SK-N-SH treated with all-trans-retinoic acid at 6 μM for 48 hours (cell line): ENCODE measurements around the gene PRKAG2.

Experiments
- ARNTL ChIP-seq: fragments of 450-650 bp; formaldehyde crosslinking; IDR thresholded peaks from 2 replicates; pipeline ENCODE4 v1.5.0; 2020; ENCODE audit warnings: low read depth, mild to moderate bottlenecking, moderate library complexity, borderline replicate concordance
- CSDC2 ChIP-seq: fragments of 250-450 bp; sonication (Bioruptor Pico); IDR thresholded peaks from 2 replicates; pipeline ENCODE4 v1.5.0; 2020; ENCODE audit warnings: mild to moderate bottlenecking, moderate library complexity
- GLIS3 ChIP-seq: fragments of 250-450 bp; sonication (Bioruptor Pico); IDR thresholded peaks from 2 replicates; pipeline ENCODE4 v1.5.0; 2020; ENCODE audit warnings: mild to moderate bottlenecking, moderate library complexity
- PPARA ChIP-seq: fragments of 250-450 bp; sonication (Bioruptor Pico); IDR thresholded peaks from 2 replicates; pipeline ENCODE4 v1.5.0; 2020; ENCODE audit warnings: mild to moderate bottlenecking, borderline replicate concordance
- TF ChIP-seq, protein P1 (sequence below): fragments of 250-450 bp; sonication (Bioruptor Pico); IDR thresholded peaks from 2 replicates; pipeline ENCODE4 v1.5.1; 2020; ENCODE audit warnings: low read depth, mild to moderate bottlenecking, moderate library complexity
- TF ChIP-seq, protein P2 (sequence below): fragments of 250-450 bp; sonication (Bioruptor Pico); IDR thresholded peaks from 2 replicates; pipeline ENCODE4 v1.8.0; 2020; ENCODE audit warnings: mild to moderate bottlenecking, moderate library complexity, borderline replicate concordance

DNA sequence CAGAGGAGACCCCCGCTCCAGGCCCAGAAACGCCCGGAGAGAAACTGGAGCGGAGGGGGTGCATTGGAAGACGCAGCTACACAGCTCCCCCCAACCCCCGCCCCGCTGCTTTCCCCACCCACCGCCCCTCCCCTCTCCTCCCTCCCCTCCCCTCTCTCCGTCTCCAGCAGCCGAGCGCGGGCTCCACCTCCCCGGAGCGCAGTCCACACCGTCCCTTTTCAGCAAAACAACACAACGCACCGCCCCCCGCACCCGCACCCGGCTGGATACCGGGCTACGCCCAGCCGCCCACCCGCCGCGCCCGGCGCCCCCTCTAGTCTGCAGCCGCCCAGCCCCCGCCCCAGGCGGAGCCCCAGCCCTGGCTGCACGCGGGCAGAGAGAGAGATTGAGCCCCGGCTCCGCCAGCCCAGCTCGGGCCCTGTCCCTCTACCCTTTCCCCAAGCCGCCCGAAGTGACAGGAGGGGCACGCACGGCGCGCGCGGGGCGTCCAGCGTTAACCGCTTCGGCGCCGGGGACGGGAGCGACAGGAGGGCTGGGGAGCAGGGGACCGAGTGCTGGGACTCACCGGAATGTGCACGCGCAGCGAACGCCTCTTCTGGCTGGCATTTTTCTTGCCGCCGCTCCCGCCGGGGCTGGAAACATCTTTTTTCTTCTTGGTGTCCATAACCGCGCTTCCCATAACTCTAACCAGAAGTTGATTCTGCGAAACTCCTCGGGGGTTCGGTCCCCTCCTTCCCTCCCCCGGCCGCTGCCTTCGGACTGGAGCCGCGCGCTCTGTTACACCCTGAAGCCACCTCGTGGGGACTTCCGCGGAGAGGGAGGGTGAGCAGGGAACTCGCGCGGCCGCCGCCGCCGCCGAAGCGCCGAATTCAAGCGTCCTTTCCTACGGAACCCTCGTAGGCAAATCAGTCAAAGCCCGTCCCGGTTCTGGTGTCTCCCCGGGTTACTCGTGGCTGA, 695 bp downstream of the PRKAG2 start:
- TF ChIP-seq ARNTL (CRISPR knock-in tag): no peak
- TF ChIP-seq, protein P1, sequence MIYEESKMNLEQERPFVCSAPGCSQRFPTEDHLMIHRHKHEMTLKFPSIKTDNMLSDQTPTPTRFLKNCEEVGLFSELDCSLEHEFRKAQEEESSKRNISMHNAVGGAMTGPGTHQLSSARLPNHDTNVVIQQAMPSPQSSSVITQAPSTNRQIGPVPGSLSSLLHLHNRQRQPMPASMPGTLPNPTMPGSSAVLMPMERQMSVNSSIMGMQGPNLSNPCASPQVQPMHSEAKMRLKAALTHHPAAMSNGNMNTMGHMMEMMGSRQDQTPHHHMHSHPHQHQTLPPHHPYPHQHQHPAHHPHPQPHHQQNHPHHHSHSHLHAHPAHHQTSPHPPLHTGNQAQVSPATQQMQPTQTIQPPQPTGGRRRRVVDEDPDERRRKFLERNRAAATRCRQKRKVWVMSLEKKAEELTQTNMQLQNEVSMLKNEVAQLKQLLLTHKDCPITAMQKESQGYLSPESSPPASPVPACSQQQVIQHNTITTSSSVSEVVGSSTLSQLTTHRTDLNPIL (CRISPR knock-in tag): no peak
- no peak for TF ChIP-seq PPARA (CRISPR knock-in tag)
- no peak for TF ChIP-seq GLIS3 (CRISPR knock-in tag)
- no peak for TF ChIP-seq CSDC2 (CRISPR knock-in tag)
- TF ChIP-seq, protein P2, sequence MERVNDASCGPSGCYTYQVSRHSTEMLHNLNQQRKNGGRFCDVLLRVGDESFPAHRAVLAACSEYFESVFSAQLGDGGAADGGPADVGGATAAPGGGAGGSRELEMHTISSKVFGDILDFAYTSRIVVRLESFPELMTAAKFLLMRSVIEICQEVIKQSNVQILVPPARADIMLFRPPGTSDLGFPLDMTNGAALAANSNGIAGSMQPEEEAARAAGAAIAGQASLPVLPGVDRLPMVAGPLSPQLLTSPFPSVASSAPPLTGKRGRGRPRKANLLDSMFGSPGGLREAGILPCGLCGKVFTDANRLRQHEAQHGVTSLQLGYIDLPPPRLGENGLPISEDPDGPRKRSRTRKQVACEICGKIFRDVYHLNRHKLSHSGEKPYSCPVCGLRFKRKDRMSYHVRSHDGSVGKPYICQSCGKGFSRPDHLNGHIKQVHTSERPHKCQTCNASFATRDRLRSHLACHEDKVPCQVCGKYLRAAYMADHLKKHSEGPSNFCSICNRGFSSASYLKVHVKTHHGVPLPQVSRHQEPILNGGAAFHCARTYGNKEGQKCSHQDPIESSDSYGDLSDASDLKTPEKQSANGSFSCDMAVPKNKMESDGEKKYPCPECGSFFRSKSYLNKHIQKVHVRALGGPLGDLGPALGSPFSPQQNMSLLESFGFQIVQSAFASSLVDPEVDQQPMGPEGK (CRISPR knock-in tag): no peak
